GM12891 (cell line): Measurements from ENCODE around the gene ALDH9A1.

Experiments
- POLR2A ChIP-seq: IDR thresholded peaks from 2 replicates; pipeline ENCODE4 v1.6.1; 2011; ENCODE audit warnings: low read depth, low read length, control low read depth
- POLR2AphosphoS5 ChIP-seq: IDR thresholded peaks from 2 replicates; pipeline ENCODE4 v1.6.1; 2011; ENCODE audit warnings: low read depth, low read length, control low read depth
- SPI1 ChIP-seq: IDR thresholded peaks from 2 replicates; pipeline ENCODE4 v1.6.1; 2011; ENCODE audit warnings: low read depth, low read length, control low read depth

DNA sequence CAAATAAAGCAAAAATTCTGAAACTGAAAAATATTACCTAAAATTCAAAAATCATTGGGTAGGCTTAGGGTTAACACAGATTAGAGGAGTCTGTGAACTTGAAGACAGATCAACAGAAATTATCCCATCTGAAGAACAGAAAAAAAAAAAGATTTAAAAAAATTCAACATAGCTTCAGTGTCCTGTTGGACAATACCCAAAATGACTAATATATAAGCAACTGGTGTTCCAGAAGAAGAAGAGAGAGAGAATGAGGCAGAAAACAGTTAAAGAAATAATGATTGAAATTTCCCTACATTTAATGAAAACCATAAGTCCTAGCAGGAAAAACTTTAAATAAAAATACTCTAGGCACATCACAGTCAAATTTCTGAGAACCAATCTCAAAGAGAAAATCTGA is 38.8 kb upstream of the ALDH9A1 start:
- TF ChIP-seq POLR2A (no peak), POLR2AphosphoS5 (no peak), SPI1 (no peak)
